ENCODE results near the gene BIRC3.
"Not testable (repeated sequence)": the region's sequence is repeated elsewhere in the genome, so short reads cannot be mapped to it uniquely, and the experiment has no call there.

BIRC3 gene

DNA sequence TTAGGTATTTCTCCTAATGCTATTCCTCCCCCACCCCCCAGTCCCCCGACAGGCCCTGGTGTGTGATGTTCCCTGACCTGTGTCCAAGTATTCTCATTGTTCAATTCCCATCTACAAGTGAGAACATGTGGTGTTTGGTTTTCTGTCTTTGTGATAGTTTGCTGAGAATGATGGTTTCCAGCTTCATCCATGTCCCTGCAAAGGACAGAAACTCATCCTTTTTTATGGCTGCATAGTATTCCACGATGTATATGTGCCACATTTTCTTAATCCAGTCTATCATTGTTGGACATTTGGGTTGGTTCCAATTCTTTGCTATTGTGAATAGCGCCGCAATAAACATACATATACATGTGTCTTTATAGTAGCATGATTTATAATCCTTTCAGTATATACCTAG is 20.5 kb upstream of the BIRC3 start:
- not testable (repeated sequence) for DNase-seq

- not testable (repeated sequence) for DNase-seq
Observed at GRCh38 chr11:102300837-102301236, 16.4 kb upstream of the BIRC3 start.

DNA sequence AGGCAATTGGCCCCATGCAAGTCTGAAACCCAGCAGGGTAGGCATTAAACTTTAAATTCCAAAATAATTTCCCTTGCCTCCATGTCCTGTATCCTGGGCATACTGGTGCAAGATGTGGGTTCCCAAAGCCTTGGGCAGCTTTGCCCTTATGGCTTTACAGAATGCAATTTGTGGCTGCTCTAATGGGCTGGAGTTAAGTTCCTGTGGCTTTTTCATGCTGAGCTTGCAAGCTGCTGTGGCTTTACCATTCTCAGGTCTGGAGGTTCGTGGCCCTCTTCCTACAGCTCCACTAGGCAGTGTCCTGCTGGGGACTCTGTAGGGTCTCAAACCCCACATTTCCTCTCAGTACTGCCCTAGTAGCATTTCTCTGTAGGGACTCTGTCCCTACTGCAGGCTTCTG is 15.0 kb upstream of the BIRC3 start:
- no peak for DNase-seq

GRCh38 chr11:102304686-102305085 is 12.6 kb upstream of the BIRC3 start:
- no peak for DNase-seq

DNA sequence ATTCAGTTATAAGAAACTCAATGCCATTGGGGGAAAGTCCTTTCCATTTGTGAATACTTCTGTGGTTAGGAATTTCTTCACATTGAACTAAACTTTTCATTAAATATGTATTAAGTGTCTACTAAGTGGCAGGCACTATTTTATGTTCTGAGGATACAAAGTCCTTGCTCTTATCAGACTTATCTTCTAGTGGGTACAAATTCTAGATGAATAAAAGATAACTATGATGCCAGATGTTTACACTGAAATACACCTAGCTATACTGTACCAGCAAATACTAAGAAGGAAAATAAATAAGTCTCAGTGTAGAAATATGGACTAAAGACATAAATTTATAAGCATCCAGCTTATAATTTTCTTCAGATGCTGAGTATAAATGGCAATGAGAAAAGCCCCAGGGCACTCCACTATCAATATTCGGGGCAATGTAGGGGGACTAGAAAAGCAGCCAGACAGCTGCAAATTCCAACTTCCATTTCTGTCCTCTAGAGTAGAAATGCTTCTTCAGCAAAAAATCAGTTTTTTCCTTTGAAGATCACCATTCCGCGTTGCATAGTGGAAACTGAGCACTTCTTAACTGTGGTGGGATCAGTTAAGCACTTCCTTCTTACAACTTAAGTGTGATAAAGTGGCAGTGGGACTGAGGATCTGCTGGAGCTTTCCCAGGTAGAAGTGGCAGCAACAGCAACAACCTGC is 11.8 kb upstream of the BIRC3 start:
- no peak for DNase-seq

DNA sequence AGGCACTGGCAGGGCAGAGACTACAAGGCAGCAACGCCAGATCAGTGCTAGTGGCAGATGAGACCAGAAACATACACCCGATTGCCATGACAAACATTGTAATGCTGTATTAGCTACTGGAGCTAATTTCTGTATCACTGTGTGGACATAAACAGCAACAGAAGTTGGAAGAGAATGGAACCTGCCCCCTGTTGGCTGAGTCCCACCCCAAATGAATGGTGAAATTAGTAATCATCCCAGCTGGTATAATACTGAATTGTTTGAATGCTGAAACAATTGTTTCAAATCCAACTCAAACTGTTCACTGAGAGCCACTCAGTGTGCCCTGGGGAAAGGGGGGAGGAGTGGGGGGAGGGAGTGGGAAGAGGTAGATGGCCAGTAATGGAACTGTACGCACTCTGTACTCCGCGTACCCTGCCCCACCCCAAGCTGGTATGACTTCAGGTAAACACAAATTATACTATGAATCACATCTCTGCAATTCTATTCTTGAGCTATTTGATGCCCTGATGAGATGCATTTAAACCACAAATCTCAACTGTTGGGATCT is 11.2 kb upstream of the BIRC3 start:
- no peak for DNase-seq

GRCh38 chr11:102306817-102307726 is 10.2 kb upstream of the BIRC3 start:
- DNase-seq = no peak

DNA sequence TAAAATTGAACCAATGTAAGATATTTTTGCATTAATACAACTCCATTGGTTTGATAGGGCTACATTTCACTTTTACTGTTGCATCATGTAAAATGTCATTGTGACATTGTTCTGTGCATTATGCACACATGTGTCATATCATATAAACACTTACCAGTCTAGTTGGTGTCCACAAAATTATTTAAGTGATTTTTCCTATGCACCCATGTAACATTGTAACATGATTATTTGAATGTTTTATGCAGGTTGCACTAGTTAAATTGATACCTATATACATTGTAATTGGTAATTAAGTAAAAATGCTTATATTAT is 9.6 kb upstream of the BIRC3 start:
- no peak for DNase-seq

DNA sequence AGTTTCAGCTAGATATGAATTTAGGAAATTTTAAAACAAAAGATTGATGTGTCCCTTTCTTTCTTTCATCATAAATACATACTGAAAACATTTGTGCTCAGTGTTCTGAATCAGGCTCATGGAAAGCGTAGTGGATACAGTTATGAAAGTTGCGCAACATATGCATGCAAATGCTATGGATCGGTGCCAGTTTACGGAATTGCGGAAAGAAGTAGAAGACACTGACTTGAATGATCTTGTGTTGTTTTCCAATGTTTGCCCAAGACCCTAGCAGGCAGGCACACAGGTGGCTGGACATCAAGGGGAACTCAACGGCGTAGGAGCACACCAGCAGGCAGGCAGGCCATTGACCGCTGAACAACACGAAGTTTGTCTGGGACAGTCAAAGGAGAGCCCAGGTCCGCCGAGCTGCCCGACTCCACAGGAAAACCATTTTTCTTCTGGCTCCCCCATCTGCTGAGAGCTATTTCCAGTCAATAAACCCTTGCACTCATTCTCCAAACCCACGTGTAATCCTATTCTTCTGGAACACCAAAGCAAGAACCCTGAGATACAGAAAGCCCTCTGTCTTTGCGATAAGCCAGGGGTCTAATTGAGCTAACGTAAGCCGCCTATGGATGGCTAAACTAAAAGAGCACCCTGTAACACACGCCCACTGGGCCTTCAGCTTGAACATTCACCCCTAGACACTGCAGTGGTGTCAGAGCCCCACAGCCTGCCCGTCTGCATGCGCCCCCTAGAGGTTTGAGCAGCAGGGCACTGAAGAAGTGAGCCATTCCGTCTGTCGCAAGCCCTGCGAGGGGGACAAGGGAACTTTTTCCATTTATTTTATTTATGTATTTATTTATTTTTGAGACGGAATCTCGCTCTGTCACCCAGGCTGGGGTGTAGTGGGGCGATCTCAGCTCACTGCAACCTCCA is 7.4 kb upstream of the BIRC3 start:
- no peak for DNase-seq

DNA sequence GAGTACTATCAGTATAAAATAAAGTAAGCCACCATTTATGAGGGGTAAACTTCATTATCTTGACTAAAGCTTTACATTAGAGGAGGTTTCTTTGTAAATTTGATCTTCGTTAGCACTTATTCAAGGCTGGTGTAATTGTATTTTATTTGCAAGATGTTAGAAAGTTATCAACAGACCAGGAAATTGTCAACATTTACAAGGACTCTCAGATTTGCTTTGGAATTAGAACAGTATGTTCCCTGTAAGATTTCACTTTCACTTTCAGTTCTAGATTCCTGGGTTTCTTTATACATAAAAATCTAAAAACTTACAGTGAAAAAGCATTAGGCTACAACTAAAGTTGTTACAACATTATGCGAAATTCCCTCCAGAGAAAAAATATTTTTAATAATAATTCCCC is 4.6 kb upstream of the BIRC3 start:
- DNase-seq = no peak

GRCh38 chr11:102313238-102313940 is 3.9 kb upstream of the BIRC3 start:
- no peak for DNase-seq

DNA sequence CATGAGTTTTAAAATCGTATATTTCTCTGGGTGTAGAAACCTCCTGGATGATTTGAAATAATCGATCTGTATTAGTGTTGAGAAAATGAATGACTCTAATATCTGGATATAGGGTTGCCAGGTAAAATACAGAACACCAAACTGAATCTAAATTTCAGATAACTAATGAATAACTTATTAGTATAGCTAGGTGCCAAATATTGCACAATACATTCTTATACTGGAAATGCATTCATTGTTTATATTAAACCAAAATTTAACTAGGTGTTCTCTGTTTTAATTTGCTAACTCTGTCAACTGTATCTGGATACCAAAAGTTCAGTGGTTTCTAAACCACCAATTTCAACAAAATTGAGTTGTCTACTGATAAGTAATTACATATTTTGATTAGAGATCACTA is 2.5 kb upstream of the BIRC3 start:
- DNase-seq = no peak

DNA sequence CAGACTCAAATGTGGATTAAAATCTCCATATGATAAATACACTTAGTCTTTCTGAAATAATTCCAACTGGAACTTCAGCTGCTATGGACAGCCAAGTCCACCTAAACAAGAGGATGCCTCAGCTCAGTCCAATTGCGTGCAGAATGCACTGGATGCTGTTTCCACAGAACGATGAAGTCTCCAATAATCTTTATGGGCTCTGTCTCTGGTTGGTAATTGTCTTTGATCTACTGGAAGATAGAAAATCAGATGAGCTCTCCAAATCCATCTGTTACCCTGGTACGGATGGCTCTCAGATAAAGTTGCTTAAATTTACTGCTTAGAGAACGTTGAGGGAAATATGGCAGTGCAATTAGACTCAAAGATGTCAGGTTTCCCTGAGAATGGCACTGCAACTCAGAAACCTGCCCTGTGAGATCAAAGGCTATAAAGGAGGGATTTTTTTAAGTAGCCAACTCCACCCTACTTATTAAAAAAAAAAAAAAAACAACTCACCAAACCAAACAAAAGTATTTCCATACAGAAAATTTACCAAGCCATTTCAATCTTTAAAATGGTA is 859 bp upstream of the BIRC3 start:
- DNase-seq = no peak

DNA sequence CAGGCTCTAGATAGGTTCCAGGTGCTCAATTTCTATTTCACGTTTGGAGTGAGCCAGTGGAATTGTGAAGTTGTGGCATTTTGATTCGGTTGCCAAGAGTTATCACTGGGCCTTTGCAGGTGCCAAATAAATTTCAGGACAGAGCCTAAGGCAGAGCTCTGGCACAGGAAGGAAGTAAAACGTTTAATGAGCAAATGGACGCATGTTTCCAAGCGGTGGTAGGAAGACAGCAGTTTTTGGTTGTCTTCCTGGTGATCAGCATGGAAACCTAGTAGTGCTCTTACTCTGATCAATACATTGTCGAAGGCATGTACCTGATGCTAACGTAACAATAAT is 452 bp downstream of the BIRC3 start:
- DNase-seq = no peak

DNA sequence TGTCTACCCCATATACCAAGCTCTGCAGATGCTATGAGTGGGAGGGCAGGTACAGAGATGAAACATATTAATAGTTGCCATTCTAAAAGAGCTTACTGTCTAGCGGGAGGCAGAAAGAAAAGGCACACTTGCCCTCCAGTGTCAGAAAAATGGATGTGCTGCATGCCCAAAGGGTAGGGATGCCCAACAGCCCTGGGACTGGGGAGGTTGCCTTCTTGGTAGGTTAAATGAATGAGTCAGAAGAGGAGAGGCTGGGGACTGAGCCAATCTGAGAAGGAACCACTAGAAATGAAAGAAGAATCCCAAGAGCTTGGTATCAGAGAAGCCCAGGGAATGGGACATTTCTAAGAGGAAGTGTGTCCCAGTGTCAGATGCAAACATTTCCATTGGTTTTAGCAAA is 1.2 kb downstream of the BIRC3 start:
- DNase-seq = no peak

DNA sequence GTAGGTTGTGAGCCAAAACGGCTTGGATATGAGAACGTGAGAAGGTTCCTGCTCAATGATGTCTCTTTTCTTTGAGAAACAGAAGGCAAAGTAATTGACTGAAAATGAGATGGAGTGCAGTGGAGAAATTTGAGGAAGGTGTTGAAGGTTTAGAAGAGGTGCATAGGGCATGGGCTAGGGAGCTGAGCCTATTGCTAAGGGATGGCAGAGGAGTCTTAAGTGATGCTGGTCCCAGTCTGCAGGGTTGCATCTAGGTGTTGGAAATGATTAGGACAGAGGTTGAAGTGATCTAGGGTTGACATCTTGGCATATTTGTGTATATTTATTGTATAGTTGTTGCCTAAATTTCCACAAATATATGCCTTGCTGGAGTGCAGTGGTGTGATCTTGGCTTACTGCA is 2.3 kb downstream of the BIRC3 start:
- DNase-seq = no peak

DNA sequence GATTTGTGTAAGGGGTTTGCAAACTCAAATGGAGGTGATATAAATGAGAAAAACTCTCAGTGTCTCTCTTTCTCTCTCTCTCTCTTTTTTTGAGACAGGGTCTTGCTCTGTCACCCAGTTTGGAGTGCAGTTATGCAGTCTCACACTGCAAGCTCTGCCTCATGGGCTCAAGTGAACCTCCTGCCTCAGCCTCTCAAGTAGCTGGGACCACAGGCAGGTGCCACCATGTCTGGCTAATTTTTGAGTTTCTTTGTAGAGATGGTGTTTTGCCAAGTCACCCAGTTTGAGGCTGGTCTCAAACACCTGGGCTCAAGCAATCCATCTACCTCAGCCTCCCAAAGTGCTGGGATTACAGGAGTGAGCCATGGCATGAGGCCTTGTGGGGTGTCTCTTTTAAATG is 2.9 kb downstream of the BIRC3 start:
- DNase-seq = no peak

DNA sequence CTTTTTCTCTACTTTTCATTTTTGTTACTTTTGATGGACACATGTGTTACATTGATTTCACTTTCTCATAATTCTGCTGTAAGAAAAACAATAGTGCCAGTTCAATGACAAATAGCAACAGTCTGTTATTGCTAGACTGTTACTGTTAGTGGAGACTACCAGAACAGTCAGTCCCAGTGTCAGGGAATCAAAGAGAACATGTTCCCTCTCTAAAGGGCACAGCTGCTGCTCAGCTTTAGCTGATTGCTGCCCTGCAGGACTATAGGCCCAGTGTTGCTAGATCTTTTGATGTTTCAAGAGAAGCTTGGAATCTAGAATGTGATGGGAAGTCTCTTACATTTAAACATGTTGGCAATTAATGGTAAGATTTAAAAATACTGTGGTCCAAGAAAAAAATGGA is 3.4 kb downstream of the BIRC3 start:
- no peak for DNase-seq

DNA sequence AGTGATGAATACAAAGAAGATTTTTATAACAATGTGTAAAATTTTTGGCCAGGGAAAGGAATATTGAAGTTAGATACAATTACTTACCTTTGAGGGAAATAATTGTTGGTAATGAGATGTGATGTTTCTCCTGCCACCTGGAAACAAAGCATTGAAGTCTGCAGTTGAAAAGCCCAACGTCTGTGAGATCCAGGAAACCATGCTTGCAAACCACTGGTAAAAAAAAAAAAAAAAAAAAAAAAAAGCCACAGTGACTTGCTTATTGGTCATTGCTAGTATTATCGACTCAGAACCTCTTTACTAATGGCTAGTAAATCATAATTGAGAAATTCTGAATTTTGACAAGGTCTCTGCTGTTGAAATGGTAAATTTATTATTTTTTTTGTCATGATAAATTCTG is 5.3 kb downstream of the BIRC3 start:
- DNase-seq = no peak

GRCh38 chr11:102323542-102324251 is 6.4 kb downstream of the BIRC3 start:
- DNase-seq = no peak

DNA sequence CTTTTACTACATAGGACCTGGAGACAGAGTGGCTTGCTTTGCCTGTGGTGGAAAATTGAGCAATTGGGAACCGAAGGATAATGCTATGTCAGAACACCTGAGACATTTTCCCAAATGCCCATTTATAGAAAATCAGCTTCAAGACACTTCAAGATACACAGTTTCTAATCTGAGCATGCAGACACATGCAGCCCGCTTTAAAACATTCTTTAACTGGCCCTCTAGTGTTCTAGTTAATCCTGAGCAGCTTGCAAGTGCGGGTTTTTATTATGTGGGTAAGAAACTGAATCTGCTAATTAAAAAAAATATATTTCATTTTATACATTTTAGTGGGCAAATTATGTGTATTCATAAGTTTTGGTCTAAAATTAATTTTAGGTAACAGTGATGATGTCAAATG is 7.8 kb downstream of the BIRC3 start:
- DNase-seq = no peak

DNA sequence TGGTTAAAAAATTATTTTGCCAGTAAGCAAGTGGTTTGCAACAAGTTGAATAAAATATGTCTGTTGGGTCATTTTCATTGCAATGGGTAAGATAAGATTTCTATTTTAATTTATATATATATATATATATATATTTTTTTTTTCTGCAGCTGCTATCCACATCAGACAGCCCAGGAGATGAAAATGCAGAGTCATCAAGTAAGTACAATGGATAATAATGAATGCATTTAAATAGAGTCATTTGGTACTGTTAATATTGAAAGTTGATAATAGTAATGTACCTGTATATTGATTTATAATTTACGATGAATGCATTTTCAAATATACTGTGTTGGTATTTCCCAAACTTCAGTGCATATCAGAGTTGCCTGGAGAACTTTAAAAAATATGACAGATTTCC is 11.5 kb downstream of the BIRC3 start:
- no peak for DNase-seq

Data from activated gamma-delta T cell (primary cell).